Prostate gland (tissue), 2 donors: ENCODE data around the gene DUOX1.

Experiments
- POLR2A ChIP-seq: fragments of 450-650 bp; IDR thresholded peaks from one replicate; pipeline ENCODE4 v1.6.1; 2016; ENCODE audit warnings: antibody characterized with exemption, mild to moderate bottlenecking
- POLR2AphosphoS5 ChIP-seq: sonication (generic); formaldehyde crosslinking; IDR thresholded peaks from one replicate; pipeline ENCODE4 v1.6.1; 2017; ENCODE audit warnings: antibody characterized with exemption
- TF ChIP-seq, protein P1 (sequence below), 4 experiments: fragments of 200-600 bp in 2 of 4; fragments of 450-650 bp in 2 of 4; sonication (generic) in 2 of 4; IDR thresholded peaks; 1 replicate in 3 of 4; 2 replicates in 1 of 4; pipeline ENCODE4 v1.5.1; 2016 to 2019; ENCODE audit warnings: antibody characterized with exemption in 4 of 4, mild to moderate bottlenecking in 2 of 4, moderate library complexity in 2 of 4

DNA sequence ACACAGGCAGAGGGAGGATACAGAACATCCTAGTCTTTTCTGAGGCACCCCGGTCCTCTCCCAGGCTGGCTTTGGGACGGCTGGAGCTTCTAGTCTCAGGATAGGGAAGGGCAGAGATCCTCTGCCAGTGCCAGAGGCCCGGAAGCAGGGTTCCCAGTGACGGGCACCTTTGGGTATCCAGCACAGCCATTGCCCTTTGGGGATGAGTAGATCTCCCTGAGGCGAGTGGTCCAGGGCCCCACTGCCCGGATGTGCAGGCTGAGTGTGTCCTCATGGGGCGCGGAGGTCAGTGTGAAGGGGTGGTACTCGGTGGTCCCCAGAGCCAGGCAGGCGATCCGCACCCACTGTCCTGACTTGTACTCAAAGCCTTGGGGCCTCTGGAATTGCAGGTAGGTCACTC lies 34.1 kb upstream of the DUOX1 start:
- TF ChIP-seq, protein P1, sequence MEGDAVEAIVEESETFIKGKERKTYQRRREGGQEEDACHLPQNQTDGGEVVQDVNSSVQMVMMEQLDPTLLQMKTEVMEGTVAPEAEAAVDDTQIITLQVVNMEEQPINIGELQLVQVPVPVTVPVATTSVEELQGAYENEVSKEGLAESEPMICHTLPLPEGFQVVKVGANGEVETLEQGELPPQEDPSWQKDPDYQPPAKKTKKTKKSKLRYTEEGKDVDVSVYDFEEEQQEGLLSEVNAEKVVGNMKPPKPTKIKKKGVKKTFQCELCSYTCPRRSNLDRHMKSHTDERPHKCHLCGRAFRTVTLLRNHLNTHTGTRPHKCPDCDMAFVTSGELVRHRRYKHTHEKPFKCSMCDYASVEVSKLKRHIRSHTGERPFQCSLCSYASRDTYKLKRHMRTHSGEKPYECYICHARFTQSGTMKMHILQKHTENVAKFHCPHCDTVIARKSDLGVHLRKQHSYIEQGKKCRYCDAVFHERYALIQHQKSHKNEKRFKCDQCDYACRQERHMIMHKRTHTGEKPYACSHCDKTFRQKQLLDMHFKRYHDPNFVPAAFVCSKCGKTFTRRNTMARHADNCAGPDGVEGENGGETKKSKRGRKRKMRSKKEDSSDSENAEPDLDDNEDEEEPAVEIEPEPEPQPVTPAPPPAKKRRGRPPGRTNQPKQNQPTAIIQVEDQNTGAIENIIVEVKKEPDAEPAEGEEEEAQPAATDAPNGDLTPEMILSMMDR (IDR thresholded peaks at IDR 0.05) = no peak
- TF ChIP-seq POLR2A (no peak), POLR2AphosphoS5 (no peak)
